DMS153 treated with DMSO at 0.1 percent for 48 hours (cell line): ENCODE data around the gene LRRN2.
"Not testable (repeated sequence)": the region's sequence is repeated elsewhere in the genome, so short reads cannot be mapped to it uniquely, and the experiment has no call there.

Experiments
- DNase-seq: peaks from one replicate; lab custom pipeline; 2025; ENCODE audit not compliant: unreplicated experiment; lab: John Stamatoyannopoulos, UW

The LRRN2 gene

DNA sequence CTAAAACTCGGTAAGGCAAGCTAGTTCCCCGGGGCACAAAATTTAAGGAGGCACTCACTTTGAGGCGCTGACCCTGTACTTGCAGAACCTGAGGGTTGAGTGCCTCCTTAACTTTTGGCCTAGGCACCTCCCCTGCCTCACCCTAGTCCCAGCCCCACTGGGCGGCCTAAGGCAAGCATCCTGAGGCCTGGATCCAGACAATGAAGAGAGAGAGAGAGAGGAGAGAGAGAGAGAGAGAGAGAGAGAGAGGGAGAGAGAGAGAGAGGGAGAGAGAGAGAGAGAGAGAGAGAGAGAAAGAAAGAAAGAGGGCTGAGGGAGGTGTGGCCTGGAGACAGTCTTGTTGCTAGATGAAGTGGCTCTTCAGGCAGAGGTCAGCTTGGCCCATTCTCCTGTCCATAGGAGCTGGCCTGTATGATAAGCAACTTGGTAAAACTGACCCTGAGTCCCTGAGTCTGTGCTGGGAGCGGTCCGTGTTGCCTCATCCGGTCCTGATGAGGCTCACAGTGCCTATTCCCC, 7.4 kb upstream of the LRRN2 start:
- no peak for DNase-seq

DNA sequence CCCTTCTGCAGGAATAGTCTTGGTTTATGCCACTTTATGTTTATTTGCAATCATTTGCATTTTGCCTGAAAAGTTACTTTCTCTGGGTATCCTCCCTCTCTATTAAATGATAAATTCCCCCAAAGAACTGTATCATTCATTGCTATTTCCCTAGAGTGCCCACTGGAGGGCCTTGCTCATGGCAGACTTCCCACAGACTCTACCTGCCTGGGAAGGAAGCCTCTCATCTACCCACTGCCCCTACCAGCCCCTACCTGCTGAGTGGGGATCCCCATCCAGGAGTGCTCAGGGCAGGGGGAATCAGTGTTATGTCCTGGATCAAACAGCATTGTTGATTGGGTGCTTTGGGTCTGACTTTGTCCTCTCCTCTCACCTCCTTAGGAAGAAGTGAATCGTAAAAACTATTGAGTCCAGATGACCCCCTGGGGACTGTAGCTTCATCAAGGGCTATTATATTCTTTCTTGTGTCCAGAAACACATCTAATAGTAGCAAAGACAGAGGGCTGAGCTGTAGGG, 6.8 kb upstream of the LRRN2 start:
- DNase-seq, result peak; percentile 28

DNA sequence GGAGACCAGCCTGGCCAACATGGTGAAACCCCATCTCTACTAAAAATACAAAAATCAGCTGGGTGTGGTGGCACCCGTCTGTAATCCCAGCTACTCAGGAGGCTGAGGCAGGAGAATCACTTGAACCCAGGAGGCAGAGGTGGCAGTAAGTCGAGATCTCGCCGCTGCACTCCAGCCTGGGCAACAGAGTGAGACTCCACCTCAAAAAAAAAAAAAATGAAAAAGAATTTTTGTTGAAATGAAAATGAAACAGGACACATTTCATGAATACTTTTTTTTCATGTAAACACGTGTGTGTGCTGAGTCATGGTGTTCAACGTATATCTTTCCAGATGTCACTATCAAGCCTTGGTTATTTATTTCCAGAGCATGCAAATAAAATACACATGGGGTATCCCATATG, 5.8 kb upstream of the LRRN2 start:
- DNase-seq, result not testable (repeated sequence)

DNA sequence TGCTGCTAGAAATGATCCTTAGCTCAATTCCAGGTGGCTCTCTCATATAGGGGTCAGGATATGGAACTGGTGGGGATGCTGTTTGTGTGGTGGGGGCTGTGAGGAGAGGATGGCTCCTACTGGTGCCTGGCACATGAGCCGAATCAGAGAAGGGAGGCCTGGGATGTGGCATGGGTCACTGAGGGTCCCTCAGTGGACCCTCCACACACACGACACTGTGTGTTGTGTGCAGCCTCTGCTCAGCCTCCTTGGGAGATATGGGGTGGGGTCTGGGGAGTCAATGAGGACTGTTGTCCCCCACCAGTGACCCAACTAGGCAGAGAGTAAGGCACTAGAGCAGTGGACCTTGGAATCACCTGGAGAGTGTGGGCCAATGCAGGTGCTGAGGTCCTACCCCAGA, 3.2 kb upstream of the LRRN2 start:
- DNase-seq, result no peak

DNA sequence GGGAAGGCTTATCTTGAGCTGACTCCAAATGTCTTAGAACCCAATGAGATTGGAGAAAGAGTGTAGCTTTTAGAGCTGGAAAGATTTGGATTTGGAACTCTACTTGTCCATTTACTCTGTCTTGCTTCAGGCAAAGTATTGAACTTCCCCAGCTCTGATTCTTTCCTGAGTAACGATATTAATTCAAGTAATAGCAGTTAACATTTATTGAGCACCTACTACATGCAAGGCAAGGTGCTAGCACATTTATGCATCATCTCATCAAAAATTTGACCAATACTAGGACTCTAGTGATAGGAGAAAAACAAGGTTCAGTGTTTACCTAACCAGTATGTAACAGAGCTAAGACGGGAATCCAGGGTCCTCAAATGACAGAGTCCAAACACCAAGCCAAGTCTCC, 2.5 kb upstream of the LRRN2 start:
- no peak for DNase-seq

DNA sequence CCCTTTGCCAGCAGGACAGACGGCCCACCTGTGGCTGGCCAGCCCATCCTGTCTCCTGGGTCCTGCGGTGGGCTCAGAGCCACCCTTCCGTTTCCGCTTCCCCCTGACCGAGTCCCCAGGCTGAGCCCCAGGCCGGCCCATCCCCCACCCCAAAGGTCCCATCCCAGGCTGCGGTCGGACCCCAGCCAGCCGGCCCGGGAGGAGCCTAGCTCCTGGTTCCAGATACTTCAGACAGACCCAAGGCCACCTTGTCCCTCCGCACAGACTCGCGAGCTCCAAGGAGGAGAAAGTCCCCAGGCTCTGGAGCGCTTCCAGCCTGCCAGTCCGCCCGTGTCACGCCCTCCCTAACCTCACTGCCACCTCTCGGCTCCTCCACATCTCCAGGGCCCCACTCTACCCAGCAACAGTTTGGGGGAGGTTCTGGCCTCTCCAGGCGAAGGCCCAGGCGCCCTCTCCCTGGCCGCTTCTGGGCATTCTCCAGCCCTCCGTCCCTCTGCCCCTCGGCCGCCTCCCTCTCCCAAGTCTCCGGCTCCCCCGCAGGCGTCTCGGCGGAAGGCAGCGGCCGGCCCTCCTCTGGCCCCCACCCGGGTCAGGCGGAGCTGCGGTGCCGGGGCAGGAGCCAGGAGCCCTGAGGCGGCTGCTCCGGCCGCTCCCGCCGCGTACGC, 835 bp downstream of the LRRN2 start:
- no peak for DNase-seq

DNA sequence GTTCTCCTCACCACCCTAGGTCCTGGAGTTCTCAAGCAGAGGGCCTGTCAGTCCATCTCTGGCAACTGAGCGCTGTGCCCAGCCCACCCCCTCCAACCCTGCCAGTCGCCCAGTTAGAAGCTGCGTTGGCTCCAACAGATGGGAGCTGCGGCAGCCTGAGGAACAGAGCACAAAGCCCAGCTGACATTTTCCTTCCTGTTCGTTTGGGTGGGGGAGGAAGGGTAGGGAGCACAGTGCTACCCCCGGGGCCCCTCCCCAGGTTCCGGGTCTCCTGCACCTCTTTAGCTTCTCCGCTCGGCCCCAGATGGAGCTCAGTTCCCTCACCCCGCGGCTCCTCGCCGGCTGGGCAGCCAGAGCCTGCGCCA, 1.4 kb downstream of the LRRN2 start:
- DNase-seq, result no peak

DNA sequence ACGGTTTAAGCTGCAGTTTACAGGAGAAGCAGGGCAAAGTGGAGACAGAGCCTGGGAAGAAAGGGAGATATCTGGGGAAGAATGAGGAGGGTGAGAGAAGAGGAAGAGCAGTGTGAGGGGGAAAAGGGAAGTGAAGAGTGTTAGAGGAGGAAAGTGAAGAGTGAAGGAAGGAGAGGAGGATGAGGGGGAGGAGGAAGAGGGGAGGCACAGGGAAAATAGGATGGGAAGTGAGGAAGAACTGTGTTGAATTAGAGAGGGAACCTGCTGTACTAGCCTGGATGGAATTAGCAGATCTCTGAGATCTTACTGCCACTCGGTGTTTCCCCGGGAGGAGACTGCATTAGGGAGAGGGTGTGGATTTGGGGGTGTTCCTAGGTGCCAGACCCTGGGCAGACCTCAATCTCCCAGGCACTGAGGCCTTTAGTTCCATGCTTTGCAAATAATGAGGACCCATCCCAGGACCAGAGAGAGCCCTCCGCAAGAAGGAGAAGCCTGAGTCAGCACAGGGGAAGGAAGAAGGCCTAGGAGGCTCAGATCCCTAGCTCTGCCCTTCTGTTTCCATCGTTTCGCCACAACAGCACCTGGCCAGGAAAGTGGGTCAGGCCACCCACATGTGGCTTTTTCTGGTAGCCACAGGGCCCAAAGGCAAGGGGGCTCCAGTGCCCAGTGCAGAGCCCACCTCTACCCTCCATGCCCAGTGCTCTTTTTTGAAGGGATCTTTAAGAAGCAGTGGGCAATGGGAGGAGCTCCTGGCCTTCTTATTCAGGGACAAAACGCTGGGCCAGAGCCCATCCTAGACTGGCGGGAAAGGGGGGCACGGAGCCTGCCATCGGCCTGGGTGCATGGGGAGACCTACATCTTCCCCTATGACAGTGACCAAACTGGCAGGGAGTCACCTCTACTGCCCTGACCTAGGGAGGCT, 2.0 kb downstream of the LRRN2 start:
- no peak for DNase-seq

DNA sequence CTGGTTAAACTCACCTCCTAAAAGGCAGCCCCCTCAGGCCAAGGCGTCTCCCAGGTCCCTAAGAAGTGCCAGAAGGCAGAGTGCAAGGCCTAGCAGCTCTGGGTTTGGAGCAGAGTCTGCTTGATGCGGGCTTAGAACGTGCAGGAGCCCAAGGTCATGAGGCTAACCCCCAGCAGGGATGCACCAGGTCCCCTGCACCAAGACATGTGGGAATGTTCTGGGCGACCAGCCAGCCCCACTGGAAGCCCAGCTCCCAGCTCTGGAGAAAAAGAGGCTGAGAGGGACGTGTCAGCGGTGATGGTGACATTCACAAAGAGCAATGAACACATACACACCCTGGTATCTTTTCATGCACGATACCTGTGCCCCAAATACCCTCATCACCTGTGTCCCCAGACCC, 5.1 kb downstream of the LRRN2 start:
- DNase-seq, result no peak

DNA sequence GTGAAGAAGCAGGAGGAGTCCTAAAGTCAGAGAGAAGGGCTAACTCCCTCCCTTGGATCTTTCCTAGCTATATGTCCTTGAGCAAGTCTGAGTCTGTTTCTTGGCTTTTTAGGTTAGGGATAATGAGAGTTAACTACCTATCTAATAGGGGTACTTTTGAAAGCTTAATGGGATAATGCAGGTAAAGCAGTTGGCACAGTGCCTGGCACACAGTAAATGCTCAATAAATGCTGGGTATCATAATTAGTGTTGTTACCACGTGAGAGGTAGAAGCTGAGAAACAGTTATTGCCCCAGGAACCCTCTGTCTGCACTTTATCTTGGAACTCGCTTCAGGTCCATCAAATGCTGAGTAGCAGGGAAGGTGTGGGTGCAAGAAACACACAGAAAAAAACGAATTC, 5.5 kb downstream of the LRRN2 start:
- no peak for DNase-seq

DNA sequence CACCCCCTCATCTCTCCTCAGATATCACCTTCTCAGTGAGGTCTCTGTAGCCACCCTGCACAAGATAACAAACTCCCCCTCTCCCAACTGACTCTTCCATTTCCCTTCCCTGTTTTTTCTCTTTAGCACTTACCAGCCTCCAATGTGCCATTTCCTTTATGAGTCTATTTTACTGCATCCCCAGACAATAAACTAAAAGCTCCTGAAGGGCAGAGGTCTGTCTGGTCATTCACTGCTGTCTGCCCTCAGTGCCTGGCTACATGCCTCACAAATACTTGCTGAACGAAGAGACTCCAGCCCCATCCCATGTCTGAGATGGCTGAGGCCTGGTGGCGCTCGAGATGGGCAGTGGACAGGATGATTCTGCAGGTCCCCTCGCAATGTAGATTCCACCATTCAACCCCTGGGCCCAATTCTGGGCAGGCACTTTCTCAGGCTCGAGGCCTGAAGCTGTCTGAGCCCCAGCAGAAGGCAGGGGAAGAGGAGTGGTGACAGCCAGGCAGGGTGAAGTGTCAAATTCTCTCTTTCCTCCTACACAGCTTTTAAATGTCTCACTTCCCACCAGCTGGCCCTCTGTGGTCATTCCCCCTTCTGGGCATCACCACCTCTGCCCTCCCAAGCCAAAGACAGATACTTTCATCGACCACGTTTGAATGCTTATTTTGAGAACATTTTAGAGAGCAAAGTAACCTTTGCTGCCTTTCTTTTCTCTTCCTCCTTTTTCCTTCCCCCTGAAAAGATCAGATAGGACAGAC, 6.6 kb downstream of the LRRN2 start:
- DNase-seq, result no peak

DNA sequence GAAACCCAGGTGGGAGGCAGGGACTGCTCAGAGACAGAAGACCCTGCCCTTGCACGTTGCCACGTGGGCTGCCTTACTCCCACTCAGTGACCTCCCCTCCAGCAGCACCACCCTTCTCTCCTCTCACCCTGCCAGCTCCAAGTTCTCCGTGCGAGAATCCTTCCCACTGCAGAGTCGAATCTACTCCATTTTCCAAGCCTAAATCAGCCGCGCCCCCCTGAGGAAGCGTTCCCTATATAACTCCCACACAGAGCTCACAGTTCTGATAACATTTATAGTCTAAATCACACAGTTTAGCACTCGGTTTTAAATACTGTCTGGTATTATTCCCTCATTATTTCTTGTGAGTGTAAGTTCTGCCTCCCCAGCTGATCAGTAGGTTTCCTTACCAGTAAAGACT, 7.7 kb downstream of the LRRN2 start:
- no peak for DNase-seq

DNA sequence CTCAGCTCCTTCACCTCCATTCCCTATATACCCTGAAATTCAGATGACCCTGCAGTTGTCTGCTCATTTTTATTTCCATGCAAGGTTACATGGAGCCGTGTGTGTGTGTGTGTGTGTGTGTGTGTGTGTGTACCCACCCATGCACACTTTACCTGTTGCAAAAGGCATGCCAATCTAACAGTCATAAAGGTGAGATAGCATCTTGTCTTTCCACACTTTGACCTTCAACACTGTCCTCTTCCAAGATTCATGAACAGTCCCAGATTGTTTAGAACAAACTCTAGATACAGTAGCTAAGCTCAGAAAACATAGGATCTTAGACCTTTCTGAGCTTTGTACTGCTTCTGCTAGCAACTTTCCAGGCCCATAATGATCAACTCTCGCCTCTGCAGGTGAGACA, 9.5 kb downstream of the LRRN2 start:
- DNase-seq, result no peak

DNA sequence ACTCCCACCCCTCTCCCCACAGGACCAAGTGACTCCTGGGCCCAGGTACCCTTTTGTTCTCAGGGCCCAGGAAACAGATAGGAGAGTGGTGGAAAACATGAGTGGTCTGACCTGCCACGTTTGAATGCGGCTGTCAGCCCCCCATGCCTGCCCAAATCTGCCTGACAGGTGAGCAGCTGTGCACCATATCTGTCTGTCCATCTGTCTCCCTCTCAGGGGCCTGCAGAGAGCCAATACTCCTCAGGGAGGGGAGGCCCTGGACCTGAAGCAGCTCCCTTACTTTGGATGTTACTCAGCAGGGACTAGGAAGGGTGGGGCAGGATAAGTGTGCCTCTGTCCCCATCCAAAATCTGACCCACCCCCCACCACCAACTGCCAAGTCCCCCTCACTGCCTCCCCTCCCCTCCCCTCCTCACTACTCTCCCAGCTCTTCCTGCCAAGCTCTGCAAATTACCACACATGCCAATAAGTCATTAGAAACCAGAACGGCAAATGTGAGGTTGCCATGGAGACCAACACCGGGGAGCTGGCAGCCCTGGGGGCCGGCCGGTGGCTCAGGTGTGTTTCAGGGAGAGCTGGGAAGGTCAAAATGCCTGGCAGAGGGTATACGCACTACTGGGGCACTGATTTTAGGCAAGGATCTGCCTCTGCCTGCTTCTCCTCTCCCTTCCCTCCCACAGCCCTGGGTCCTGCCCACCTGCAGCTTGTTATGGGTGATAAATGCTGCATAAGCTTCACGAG, 11.5 kb downstream of the LRRN2 start:
- DNase-seq, result peak; percentile 50

DNA sequence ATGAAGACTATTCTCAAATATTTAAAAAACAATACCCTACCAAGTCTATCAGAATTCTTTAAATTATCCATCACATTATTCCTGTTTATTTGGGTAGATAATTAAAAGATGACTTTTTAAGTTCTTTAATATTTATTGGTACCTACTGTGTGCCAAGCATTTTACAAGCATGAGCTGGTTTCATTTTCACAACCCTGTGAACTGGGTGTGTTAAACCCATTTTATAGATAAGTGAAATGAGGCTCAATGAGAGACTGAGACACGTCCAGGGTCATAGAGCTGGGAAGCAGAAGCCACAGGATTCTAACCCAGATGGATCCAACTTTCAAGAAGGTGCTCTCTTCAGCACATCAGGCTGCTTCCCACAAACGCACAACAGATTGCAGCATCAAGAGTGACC, 12.3 kb downstream of the LRRN2 start:
- DNase-seq, result no peak

DNA sequence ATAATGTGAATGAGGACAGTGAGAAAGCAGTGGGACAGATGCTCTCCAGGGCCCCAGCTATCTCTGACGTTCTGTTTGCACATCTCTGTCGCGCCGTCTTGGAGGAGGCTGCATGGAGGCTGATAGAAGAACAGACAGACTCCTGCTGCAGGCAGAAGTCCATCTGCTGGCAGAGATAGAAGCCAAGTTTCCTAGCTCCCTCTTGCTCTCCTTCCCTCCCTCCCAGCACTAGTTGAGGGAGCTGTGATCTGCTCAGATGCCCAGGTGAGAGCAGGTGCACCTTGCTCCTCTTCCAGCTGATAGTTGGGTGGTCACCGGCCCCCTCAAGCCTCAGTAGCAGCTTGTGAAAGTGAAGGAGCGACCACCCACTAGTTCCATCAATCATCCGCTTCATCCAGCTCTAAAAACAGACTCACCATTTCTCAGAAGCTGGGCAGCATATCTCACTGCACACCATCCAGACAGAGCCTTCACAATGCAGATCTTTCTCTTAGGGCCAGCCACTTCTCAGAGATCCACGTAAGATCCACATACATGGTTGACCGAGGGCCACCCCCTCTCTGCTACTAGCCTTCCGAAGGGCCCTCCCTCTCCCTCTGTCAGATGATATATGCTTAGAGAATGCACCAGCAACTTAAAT, 12.9 kb downstream of the LRRN2 start:
- DNase-seq, result no peak

DNA sequence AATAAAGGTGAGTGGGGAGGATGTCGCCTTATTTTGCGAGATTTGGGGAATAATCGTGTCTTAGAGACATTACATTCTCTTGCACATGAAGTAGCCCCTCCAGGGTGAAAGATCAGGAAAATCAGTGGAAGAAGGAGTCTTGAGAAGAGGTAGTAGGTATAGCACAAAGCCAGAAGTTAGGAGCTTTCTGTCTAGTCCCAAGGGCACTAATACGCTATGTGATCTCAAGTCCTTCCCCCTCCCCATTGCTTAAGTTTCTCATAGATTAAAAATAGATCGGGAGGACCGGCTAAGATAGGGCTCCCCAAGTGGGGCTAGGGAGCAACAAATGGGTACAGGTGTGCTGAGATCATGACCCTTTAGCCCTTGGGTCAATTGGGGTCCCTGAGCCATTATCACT, 13.5 kb downstream of the LRRN2 start:
- no peak for DNase-seq

DNA sequence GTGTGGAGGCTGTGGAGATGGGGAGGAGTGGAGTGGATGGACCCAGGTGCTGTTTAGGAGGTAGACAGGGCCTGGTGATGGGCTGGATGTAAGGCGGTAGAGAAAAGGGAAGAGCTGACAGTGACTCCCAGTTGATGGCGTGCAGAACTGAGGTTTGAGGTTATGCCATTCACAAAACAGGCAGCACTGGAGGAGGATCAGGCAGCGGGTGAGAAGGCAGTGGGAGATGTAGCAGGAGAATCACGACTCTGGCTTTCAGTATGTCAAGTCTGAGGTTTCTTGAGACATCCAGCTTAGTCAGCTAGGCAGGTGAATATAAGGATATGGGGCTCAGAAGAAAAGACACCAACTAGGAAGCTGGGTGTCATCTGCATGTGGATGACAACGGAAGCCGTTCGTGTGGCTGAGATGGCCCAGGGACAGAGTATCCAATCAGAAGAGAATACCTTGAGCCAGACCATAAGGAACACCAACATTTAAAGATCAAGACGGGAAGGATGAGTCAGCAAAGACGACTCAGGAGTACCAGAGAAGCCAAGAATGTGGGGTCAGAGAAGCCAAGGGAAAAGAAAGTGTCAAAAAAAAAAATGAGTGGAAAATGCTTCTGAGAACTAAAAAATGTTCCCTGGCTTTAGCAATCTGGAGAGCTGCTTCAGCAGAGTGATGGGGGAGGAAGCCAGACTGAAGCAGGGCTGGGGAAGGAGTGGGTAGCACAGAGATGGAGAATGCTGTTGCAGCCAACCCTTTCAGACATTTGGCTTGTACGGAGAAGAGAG, 15.2 kb downstream of the LRRN2 start:
- DNase-seq, result no peak

DNA sequence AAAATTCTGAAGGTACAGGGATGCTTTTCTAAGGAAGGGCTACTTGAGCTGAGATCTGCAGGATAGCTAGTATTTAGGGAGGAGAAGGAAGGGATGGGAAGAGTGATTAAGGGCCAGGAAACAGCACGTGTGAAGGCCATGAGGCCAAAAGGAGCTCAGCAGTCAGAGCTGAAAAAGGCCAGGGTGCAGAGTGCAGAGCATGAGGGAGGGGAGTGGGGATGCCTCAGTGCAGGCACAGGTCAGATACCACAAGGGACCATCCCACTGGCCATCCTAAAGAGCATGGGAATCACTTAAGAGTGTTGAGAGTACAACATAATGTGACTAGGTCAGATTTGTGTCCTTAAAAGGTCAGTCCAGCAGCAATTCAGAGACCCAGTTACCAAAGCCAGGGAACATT, 16.0 kb downstream of the LRRN2 start:
- DNase-seq, result no peak

DNA sequence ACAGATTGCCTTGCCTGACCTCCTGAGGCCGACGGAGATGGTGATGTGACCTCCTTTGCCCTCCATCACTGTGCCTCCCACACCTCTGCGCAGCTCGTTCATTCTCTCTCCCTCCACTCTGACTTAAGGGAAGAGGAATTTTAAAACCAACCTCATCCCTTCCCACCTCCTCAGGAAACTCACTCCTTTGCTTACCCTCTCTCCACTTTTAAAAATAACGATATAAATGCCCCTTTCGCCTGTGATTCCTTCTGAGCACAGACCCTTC, 21.2 kb downstream of the LRRN2 start:
- DNase-seq, result no peak
